ENCODE data around the gene DHX35.

DNA sequence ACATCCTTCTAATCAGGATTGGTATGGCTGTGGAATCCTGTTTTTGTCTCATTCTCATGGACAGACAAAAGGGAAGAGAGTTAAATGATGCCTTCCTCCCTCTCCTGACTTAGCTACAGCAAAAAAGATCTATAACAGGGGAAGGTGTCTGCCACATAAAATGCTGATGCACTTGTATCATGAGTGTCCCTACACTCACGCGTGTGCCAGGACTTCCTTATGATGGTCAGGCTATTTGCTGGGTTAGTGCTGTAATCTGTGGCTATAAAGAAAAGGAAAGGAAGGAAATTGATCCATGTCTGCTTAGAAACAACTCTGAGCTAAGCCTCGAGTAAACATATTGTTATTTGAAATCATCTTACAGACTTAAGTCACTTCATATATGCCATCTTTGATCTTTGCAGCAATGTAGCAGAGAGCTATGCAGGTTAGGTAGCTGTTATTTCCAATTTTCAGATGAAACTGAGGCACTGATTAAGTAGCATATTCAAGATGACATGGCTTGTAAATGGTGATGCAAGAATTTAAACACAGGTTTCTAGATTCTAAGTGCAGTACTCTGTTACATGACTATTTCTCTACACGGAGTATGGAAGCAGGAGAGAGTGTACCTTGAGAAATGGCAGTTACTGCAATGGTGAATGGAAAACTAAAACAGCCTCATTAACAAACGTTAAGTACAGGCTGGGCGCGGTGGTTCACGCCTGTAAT lies 8.4 kb upstream of the DHX35 start:
- TF ChIP-seq POLR2A (IDR thresholded peaks at IDR 0.05; ENCODE audit: low read depth, low read length) (no peak), CHD1 (IDR thresholded peaks at IDR 0.05; ENCODE audit: low read depth, low read length) (no peak), SPI1 (IDR thresholded peaks at IDR 0.05; ENCODE audit: borderline replicate concordance, insufficient read depth, low read depth, low read length) (no peak), JUNB (IDR thresholded peaks at IDR 0.05) (no peak), BCL11A (IDR thresholded peaks at IDR 0.05; ENCODE audit: low read depth, low read length) (no peak), POLR2AphosphoS5 (IDR thresholded peaks at IDR 0.05; ENCODE audit: low read length) (no peak)
- TF ChIP-seq, protein P1, sequence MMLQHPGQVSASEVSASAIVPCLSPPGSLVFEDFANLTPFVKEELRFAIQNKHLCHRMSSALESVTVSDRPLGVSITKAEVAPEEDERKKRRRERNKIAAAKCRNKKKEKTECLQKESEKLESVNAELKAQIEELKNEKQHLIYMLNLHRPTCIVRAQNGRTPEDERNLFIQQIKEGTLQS (IDR thresholded peaks at IDR 0.05; ENCODE audit: borderline replicate concordance, extremely low read depth, low read depth, low read length), result no peak
- TF ChIP-seq, protein P2, sequence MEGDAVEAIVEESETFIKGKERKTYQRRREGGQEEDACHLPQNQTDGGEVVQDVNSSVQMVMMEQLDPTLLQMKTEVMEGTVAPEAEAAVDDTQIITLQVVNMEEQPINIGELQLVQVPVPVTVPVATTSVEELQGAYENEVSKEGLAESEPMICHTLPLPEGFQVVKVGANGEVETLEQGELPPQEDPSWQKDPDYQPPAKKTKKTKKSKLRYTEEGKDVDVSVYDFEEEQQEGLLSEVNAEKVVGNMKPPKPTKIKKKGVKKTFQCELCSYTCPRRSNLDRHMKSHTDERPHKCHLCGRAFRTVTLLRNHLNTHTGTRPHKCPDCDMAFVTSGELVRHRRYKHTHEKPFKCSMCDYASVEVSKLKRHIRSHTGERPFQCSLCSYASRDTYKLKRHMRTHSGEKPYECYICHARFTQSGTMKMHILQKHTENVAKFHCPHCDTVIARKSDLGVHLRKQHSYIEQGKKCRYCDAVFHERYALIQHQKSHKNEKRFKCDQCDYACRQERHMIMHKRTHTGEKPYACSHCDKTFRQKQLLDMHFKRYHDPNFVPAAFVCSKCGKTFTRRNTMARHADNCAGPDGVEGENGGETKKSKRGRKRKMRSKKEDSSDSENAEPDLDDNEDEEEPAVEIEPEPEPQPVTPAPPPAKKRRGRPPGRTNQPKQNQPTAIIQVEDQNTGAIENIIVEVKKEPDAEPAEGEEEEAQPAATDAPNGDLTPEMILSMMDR (IDR thresholded peaks at IDR 0.05 in 2 of 3, conservative IDR thresholded peaks at IDR 0.05 in 1 of 3; ENCODE audit: control insufficient read depth in 2 of 3, extremely low read depth in 1 of 3, insufficient read depth in 1 of 3, low read depth in 3 of 3, low read length in 3 of 3), result no peak
- TF ChIP-seq, protein P3, sequence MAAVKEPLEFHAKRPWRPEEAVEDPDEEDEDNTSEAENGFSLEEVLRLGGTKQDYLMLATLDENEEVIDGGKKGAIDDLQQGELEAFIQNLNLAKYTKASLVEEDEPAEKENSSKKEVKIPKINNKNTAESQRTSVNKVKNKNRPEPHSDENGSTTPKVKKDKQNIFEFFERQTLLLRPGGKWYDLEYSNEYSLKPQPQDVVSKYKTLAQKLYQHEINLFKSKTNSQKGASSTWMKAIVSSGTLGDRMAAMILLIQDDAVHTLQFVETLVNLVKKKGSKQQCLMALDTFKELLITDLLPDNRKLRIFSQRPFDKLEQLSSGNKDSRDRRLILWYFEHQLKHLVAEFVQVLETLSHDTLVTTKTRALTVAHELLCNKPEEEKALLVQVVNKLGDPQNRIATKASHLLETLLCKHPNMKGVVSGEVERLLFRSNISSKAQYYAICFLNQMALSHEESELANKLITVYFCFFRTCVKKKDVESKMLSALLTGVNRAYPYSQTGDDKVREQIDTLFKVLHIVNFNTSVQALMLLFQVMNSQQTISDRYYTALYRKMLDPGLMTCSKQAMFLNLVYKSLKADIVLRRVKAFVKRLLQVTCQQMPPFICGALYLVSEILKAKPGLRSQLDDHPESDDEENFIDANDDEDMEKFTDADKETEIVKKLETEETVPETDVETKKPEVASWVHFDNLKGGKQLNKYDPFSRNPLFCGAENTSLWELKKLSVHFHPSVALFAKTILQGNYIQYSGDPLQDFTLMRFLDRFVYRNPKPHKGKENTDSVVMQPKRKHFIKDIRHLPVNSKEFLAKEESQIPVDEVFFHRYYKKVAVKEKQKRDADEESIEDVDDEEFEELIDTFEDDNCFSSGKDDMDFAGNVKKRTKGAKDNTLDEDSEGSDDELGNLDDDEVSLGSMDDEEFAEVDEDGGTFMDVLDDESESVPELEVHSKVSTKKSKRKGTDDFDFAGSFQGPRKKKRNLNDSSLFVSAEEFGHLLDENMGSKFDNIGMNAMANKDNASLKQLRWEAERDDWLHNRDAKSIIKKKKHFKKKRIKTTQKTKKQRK (IDR thresholded peaks at IDR 0.05; ENCODE audit: low read depth, low read length), result no peak
